Stimulated activated CD8-positive, alpha-beta memory T cell treated with anti-CD3 and anti-CD28 coated beads, Interleukin-15, amount 100 ng/mL, for 4 hours (primary cell): ENCODE data around the gene STAG1.
"Not testable (repeated sequence)": the region's sequence is repeated elsewhere in the genome, so short reads cannot be mapped to it uniquely, and the experiment has no call there.

Source experiments
- DNase-seq, 2 donors: peaks; one replicate each; pipeline ENCODE4 v3.0.0-alpha.2; 2020; ENCODE audit warnings: low read depth in 2 of 2

STAG1 gene

GRCh38 chr3:136645915-136646314 is 106.3 kb downstream of the STAG1 start:
- no peak for DNase-seq

- DNase-seq: no peak
Measured at GRCh38 chr3:136644212-136644611, 108.0 kb downstream of the STAG1 start.

GRCh38 chr3:136643380-136643779 is 108.8 kb downstream of the STAG1 start:
- not testable (repeated sequence) for DNase-seq

- DNase-seq: no peak
Measured at GRCh38 chr3:136642711-136643110, 109.5 kb downstream of the STAG1 start.

- no peak for DNase-seq
Measured at GRCh38 chr3:136639069-136639468, 113.1 kb downstream of the STAG1 start.

- no peak for DNase-seq
Measured at GRCh38 chr3:136637176-136637575, 115.0 kb downstream of the STAG1 start.

GRCh38 chr3:136634821-136635220 is 117.4 kb downstream of the STAG1 start:
- no peak for DNase-seq

- no peak for DNase-seq
Measured at GRCh38 chr3:136632625-136633081, 119.5 kb downstream of the STAG1 start.

GRCh38 chr3:136631424-136631823 is 120.8 kb downstream of the STAG1 start:
- no peak for DNase-seq

GRCh38 chr3:136630915-136631314 is 121.3 kb downstream of the STAG1 start:
- DNase-seq: no peak

- no peak for DNase-seq
Measured at GRCh38 chr3:136626493-136626892, 125.7 kb downstream of the STAG1 start.

- DNase-seq: no peak
Measured at GRCh38 chr3:136624894-136625815, 127.0 kb downstream of the STAG1 start.

GRCh38 chr3:136624371-136624770 is 127.8 kb downstream of the STAG1 start:
- DNase-seq: no peak

GRCh38 chr3:136621628-136622027 is 130.6 kb downstream of the STAG1 start:
- DNase-seq: no peak

- no peak for DNase-seq
Measured at GRCh38 chr3:136620436-136620835, 131.7 kb downstream of the STAG1 start.

- not testable (repeated sequence) for DNase-seq
Measured at GRCh38 chr3:136617969-136618525, 134.1 kb downstream of the STAG1 start.

- DNase-seq: no peak
Measured at GRCh38 chr3:136617198-136617597, 135.0 kb downstream of the STAG1 start.

- DNase-seq: no peak
Measured at GRCh38 chr3:136612512-136612911, 139.7 kb downstream of the STAG1 start.

- DNase-seq: no peak
Measured at GRCh38 chr3:136606990-136607389, 145.2 kb downstream of the STAG1 start.

GRCh38 chr3:136606216-136606615 is 146.0 kb downstream of the STAG1 start:
- DNase-seq: not testable (repeated sequence)

- no peak for DNase-seq
Measured at GRCh38 chr3:136604961-136605360, 147.2 kb downstream of the STAG1 start.

- DNase-seq: no peak
Measured at GRCh38 chr3:136602818-136603217, 149.4 kb downstream of the STAG1 start.
